ENCODE measurements around the gene WWP2.

The WWP2 gene

DNA sequence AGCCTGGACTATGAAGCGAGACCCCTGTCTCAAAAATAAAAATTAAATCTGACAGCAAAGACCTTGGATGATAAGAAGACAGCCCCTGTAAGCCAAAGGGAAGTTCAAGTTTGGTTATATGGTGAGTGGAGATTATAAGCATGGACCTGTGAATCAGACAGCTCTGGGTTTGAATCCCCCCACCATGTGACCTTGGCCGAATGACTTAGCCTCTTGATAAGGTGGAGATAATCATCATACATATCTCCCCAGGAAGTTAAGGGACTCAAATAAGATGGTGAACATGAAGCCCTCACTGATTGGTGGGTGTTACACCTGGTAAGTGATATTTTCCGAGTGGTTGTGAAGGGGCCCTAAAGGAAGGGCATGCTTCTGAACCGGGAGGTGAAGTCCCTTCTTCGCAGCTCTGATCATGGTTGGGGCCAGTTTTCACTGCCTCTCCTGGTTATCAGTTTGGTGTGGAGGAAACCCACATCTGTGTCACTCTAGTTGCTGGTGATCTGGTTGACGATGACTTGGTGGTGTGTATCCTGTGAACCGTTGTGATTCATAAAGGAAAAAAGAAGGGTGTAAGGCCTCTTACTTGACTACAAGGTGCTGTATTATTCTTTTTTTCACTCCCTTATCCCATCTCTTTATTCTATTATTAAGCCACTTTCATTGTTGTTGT, 127.3 kb downstream of the WWP2 start:
- H3K4me3 ChIP-seq (ENCODE audit: low read depth, low read length) = no peak overlapping the region
- TF ChIP-seq, protein P1, sequence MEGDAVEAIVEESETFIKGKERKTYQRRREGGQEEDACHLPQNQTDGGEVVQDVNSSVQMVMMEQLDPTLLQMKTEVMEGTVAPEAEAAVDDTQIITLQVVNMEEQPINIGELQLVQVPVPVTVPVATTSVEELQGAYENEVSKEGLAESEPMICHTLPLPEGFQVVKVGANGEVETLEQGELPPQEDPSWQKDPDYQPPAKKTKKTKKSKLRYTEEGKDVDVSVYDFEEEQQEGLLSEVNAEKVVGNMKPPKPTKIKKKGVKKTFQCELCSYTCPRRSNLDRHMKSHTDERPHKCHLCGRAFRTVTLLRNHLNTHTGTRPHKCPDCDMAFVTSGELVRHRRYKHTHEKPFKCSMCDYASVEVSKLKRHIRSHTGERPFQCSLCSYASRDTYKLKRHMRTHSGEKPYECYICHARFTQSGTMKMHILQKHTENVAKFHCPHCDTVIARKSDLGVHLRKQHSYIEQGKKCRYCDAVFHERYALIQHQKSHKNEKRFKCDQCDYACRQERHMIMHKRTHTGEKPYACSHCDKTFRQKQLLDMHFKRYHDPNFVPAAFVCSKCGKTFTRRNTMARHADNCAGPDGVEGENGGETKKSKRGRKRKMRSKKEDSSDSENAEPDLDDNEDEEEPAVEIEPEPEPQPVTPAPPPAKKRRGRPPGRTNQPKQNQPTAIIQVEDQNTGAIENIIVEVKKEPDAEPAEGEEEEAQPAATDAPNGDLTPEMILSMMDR (IDR thresholded peaks at IDR 0.05; ENCODE audit: low read depth, low read length) = no peak

DNA sequence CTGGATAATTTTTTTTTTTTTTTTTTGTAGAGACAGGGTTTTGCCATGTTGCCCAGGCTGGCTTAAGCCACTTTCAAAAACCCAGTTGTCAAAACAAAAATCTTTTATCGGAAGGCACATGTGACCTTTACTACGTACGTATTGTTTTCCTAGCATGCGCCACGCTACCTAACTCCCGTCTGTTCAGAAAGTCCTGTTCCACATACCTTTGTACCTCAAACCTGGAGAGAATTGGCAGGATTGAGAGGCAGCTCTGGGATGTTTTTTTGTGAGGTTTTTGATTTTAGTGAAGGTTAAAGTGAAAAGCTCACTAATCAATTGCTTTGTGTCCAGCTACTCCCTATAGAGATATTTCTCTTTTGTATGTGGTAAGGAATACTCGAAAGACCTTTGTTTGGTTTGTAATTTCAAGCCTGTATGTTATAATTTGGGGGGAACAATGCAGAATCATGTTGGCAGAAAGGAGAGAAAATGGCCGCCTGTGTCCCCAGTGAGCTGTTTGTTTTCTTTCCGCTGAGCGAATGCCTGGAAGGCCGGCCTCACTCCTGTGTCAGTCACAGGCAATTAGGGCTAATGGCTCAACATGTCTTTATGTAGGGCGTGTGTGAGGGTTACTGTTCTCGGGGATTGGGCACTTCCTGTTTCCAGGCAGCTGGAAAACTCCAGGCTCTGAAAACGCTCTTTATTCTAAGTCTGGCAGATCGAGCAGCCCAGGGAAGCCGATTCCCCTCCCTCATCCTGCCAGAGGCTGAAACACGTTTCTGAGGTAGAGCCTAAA, 128.2 kb downstream of the WWP2 start:
- TF ChIP-seq, protein P1 (IDR thresholded peaks at IDR 0.05; ENCODE audit: low read depth, low read length) = no peak
- no peak overlapping the region for H3K4me3 ChIP-seq (ENCODE audit: low read depth, low read length)

DNA sequence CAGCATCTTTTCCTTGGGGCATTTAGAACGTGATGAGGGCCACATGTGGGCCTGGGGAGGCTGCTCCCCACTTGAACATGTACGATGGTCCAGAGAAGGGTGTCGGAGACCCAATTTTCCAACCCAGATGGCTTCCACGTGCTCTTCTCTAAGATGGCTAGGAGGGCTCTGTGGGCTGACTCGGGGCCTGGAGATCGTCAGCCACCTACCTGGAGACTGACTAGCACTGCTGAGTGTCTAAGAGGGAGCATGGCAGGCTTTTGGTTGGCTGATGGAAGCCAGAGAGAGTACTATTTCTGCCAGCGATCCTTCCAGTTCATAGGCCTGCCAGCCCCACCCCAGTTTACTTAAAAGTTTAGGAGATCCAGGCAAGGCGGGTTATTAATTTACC, 128.8 kb downstream of the WWP2 start:
- no peak overlapping the region for H3K4me3 ChIP-seq (ENCODE audit: low read depth, low read length)

DNA sequence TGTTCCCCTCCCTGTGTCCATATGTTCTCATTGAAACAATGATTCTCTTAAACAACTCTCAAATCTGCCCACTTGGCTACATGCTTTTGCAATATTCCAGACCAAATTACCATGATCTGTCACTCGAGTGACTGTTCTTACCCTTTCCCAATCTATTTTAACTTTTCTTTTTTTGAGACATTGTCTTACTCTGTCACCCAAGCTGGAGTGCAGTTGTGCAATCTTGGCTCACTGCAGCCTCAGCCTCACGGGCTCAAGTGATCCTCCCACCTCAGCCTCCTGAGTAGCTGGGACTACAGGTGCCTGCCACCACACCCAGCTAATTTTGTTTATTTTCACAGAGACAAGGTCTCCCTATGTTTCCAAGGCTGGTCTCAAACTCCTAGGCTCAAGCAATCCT, 130.2 kb downstream of the WWP2 start:
- TF ChIP-seq, protein P1 (IDR thresholded peaks at IDR 0.05; ENCODE audit: low read depth, low read length) = no peak
- H3K4me3 ChIP-seq (ENCODE audit: low read depth, low read length) = no peak overlapping the region

More for the DNA sequence above, 128.8 kb downstream of the WWP2 start:
- TF ChIP-seq, protein P1 (IDR thresholded peaks at IDR 0.05; ENCODE audit: low read depth, low read length) = no peak

DNA sequence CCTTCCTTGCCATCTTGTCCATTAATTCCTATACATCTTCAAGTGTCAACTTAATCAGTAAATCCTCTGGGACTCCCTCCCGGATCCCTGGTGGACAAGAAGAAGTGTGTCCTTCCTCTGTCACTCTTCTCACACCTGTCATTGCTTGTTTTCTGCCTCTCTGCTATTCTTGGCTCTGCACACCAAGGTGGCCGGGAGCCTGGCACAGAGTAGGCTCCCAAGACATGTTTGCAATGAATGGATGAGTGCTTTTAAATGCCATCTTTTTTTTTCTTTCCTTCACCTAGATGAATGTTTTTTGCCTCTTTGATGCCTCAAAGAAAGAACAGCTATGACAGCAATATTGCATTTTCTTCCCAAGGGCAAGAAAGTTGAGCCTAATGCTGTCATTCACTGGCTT, 131.0 kb downstream of the WWP2 start:
- TF ChIP-seq, protein P1 (IDR thresholded peaks at IDR 0.05; ENCODE audit: low read depth, low read length) = no peak
- H3K4me3 ChIP-seq (ENCODE audit: low read depth, low read length) = no peak overlapping the region

DNA sequence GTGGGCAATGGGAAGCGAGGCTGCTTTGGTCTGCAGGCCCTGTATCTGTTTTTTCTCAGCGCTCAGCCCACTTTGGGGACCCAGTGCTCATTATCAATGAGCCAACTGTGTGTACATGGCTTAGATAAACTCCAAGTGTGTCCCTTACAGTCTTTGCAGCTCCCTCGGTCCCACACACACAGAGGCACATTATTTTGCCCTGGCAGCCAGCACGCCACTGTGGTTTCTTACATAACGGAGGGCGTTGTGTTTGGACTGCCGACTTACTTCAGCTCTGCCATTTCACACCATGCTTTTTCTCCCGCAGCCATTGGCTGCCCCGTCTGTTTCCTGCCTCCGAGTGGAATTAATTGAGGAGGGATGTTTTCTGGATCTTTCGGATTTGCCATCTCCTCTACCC, 132.5 kb downstream of the WWP2 start:
- TF ChIP-seq, protein P1 (IDR thresholded peaks at IDR 0.05; ENCODE audit: low read depth, low read length) = no peak

DNA sequence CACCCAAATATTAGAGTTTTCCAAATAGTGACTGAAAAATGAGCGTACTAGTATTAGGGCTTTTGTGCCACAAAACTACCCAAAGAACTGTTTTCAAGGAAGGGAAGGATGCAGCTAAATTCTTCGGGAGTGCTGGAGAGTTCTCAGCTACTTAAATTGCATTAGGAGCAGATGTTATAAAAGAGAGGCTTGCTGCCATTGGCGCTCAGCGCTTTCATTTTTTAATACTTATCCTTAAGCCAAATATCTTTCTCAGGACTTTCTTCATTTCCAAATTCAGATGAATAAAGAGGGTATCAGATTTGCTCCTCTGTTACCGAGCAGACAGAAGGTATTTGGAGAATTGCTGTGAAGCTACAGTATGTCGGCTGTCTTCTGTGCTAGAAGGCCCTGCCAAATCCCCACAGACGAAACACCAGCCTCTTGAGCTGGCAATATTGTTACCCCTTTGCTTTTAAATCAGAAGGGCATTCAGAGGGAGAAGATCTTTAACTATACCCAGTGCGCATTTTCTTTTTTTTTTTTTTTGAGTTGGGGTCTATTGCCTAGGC, 141.8 kb downstream of the WWP2 start:
- TF ChIP-seq, protein P1 (IDR thresholded peaks at IDR 0.05; ENCODE audit: low read depth, low read length) = no peak

More for the DNA sequence above, 132.5 kb downstream of the WWP2 start:
- no peak overlapping the region for H3K4me3 ChIP-seq (ENCODE audit: low read depth, low read length)

More for the DNA sequence above, 141.8 kb downstream of the WWP2 start:
- no peak overlapping the region for H3K4me3 ChIP-seq (ENCODE audit: low read depth, low read length)
